Cardiac fibroblast (primary cell): ENCODE results near the gene ZNF503.

Experiments used
- DNase-seq, 2 donors: peaks; one replicate each; pipeline versions ENCODE4 v3.0.0 to v3.0.0-alpha.2; 2010; ENCODE audit warnings: low read depth in 2 of 2
- H3K4me3 ChIP-seq, 2 donors: replicated peaks in 1 of 2; 1 replicate in 1 of 2; 2 replicates in 1 of 2; pipeline ENCODE4 v1.5.1; 2011; ENCODE audit warnings: low read depth in 2 of 2, low read length in 2 of 2, mild to moderate bottlenecking in 2 of 2, moderate library complexity in 1 of 2
- CTCF ChIP-seq: IDR thresholded peaks from one replicate; pipeline ENCODE4 v1.5.1; 2011; ENCODE audit warnings: low read depth, mild to moderate bottlenecking, low read length, inconsistent platforms

The ZNF503 gene

GRCh38 chr10:75358835-75359421 is 42.6 kb downstream of the ZNF503 start:
- no peak overlapping the region for H3K4me3 ChIP-seq
- peak; percentile 31 to 81 for DNase-seq
- no peak for TF ChIP-seq CTCF

GRCh38 chr10:75358132-75358531 is 43.4 kb downstream of the ZNF503 start:
- no peak for TF ChIP-seq CTCF
- no peak for DNase-seq
- no peak overlapping the region for H3K4me3 ChIP-seq

DNA sequence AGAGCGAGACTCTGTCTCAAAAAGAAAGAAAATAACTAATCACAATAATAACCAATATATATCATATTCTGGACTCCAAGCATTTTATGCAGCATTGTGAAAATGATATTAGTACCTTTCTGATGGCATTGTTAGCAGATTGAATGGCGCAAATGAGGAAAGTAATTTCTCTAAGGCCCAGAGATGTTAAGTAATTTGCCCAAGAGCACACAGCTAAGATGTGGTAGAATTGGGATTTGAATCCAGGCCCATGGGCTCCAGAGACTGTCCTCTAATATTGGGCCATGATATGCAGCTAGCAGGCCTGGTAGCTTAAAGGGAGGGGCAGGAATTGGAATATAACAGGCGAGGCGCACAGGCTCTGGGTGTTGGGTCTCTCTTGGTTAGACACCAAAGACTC is 44.1 kb downstream of the ZNF503 start:
- no peak for TF ChIP-seq CTCF
- H3K4me3 ChIP-seq, result no peak overlapping the region
- no peak for DNase-seq

DNA sequence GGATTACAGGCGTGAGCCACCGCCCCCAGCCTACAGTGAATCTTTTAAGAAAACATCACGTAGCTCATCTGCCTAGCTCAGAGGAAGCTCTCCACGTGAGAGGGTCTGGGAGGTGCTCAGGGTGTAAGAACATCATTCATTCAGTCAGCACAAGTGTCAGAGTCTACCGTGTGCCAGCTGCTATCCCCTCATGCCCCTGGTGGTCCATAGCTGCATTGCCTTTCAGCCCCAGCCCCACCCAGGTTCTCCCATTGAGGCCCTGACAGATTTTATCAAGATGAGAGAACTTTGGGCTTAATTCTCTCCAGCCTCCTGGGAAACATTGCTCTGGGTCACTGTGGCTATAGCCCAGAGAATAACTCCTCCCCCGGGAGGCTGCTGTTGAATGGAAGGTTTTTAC is 45.1 kb downstream of the ZNF503 start:
- TF ChIP-seq CTCF, result no peak
- DNase-seq, result no peak
- no peak overlapping the region for H3K4me3 ChIP-seq

- DNase-seq, result peak in 1 of 2 donors; percentile 4
Observed at GRCh38 chr10:75355706-75356105, 45.9 kb downstream of the ZNF503 start.

GRCh38 chr10:75353183-75353582 is 48.4 kb downstream of the ZNF503 start:
- DNase-seq, result no peak
- H3K4me3 ChIP-seq, result no peak overlapping the region

More at GRCh38 chr10:75355706-75356105, 45.9 kb downstream of the ZNF503 start:
- no peak overlapping the region for H3K4me3 ChIP-seq
- no peak for TF ChIP-seq CTCF

More at GRCh38 chr10:75353183-75353582, 48.4 kb downstream of the ZNF503 start:
- TF ChIP-seq CTCF, result no peak
